MM.1S (cell line): Measurements from ENCODE around the gene ITPRIPL2.

Experiments used
- DNase-seq: peaks from one replicate; pipeline ENCODE4 v3.0.0-alpha.2; 2015
- H2AFZ ChIP-seq: fragments of 300-600 bp; sonication (generic); 2 replicates; pipeline ENCODE4 v1.6.0; 2016; ENCODE audit warnings: antibody characterized with exemption, low read length
- H3F3A ChIP-seq: fragments of 300-600 bp; sonication (generic); 2 replicates; pipeline ENCODE4 v1.6.1; 2016; ENCODE audit warnings: mild to moderate bottlenecking, antibody characterized with exemption, low read length, moderate library complexity, mixed read lengths; ENCODE audit not compliant: insufficient read depth
- H3K27ac ChIP-seq: fragments of 300-600 bp; sonication (generic); 2 replicates; pipeline ENCODE4 v1.5.1; 2016; ENCODE audit warnings: mild to moderate bottlenecking, low read length
- H3K27me3 ChIP-seq: fragments of 300-600 bp; sonication (generic); replicated peaks from 2 replicates; pipeline ENCODE4 v1.6.0; 2016; ENCODE audit warnings: low read length; ENCODE audit not compliant: insufficient read depth
- H3K36me3 ChIP-seq: fragments of 300-600 bp; sonication (generic); replicated peaks from 2 replicates; pipeline ENCODE4 v1.6.1; 2016; ENCODE audit warnings: mild to moderate bottlenecking, low read length, mixed read lengths; ENCODE audit not compliant: insufficient read depth
- H3K4me1 ChIP-seq: fragments of 300-600 bp; sonication (generic); 2 replicates; pipeline ENCODE4 v1.6.1; 2016; ENCODE audit warnings: low read length, mixed read lengths
- H3K4me2 ChIP-seq: fragments of 300-600 bp; sonication (generic); 2 replicates; pipeline ENCODE4 v1.6.0; 2016; ENCODE audit warnings: low read depth, low read length
- H3K4me3 ChIP-seq: fragments of 300-600 bp; sonication (generic); 2 replicates; pipeline ENCODE4 v1.5.1; 2016; ENCODE audit warnings: low read length, mixed read lengths
- H3K79me2 ChIP-seq: fragments of 300-600 bp; sonication (generic); 2 replicates; pipeline ENCODE4 v1.6.1; 2016; ENCODE audit warnings: mixed run types, low read length, mixed read lengths
- H3K9ac ChIP-seq: fragments of 300-600 bp; sonication (generic); 2 replicates; pipeline ENCODE4 v1.6.1; 2016; ENCODE audit warnings: low read length, mixed read lengths
- H3K9me2 ChIP-seq: fragments of 300-600 bp; sonication (generic); replicated peaks from 2 replicates; pipeline ENCODE4 v1.6.1; 2016; ENCODE audit warnings: mild to moderate bottlenecking, low read length, mixed read lengths; ENCODE audit not compliant: insufficient read depth
- H3K9me3 ChIP-seq: fragments of 300-600 bp; sonication (generic); replicated peaks from 2 replicates; pipeline ENCODE4 v1.6.1; 2016; ENCODE audit warnings: mild to moderate bottlenecking, low read length, mixed read lengths; ENCODE audit not compliant: insufficient read depth
- H4K20me1 ChIP-seq: fragments of 300-600 bp; sonication (generic); 2 replicates; pipeline ENCODE4 v1.6.1; 2016; ENCODE audit warnings: mild to moderate bottlenecking, low read length, moderate library complexity, mixed read lengths; ENCODE audit not compliant: insufficient read depth
- CTCF ChIP-seq: fragments of 300-600 bp; sonication (generic); IDR thresholded peaks from 2 replicates; pipeline ENCODE4 v1.5.1; 2016; ENCODE audit warnings: antibody characterized with exemption, low read length, mixed read lengths
- EZH2 ChIP-seq: fragments of 300-600 bp; sonication (generic); optimal IDR thresholded peaks from 2 replicates; pipeline ENCODE3; 2017; ENCODE audit warnings: low read depth, mild to moderate bottlenecking, antibody characterized with exemption, low read length, mixed read lengths
- EZH2phosphoT487 ChIP-seq: fragments of 300-600 bp; sonication (generic); IDR thresholded peaks from 2 replicates; pipeline ENCODE4 v1.6.1; 2018; ENCODE audit warnings: antibody characterized with exemption, low read length

The ITPRIPL2 gene

GRCh38 chr16:19130385-19130784, 16.6 kb downstream of the ITPRIPL2 start:
- Histone ChIP-seq H3K4me3 (no peak overlapping the region), H3K79me2 (no peaks in the 10 kb centered on the region), H3K9ac (no peak overlapping the region), H3K27me3 (no peaks in the 10 kb centered on the region), H3K4me1 (no peaks in the 10 kb centered on the region), H3K36me3 (no peaks in the 10 kb centered on the region), H3K9me3 (no peaks in the 10 kb centered on the region), H3K27ac (no peak overlapping the region), H3K9me2 (no peaks in the 10 kb centered on the region), H3F3A (no peaks in the 10 kb centered on the region), H2AFZ (no peak overlapping the region), H4K20me1 (no peaks in the 10 kb centered on the region), H3K4me2 (no peak overlapping the region)
- no peak for DNase-seq
- TF ChIP-seq EZH2phosphoT487, result no peak
- no peak for TF ChIP-seq CTCF
- TF ChIP-seq EZH2, result no peak

- H3K4me1 ChIP-seq, result no peaks in the 10 kb centered on the region
- H4K20me1 ChIP-seq, result no peaks in the 10 kb centered on the region
- H3K27me3 ChIP-seq, result no peaks in the 10 kb centered on the region
- H3F3A ChIP-seq, result no peaks in the 10 kb centered on the region
- no peaks in the 10 kb centered on the region for H3K79me2 ChIP-seq
- H3K9me2 ChIP-seq, result no peaks in the 10 kb centered on the region
- H3K36me3 ChIP-seq, result no peaks in the 10 kb centered on the region
- no peaks in the 10 kb centered on the region for H3K9me3 ChIP-seq
- no peak for TF ChIP-seq CTCF
- no peak for TF ChIP-seq EZH2
- no peak for TF ChIP-seq EZH2phosphoT487
- no peak for DNase-seq
- H3K9ac ChIP-seq, result no peak overlapping the region
- no peak overlapping the region for H3K4me3 ChIP-seq
- H3K4me2 ChIP-seq, result no peak overlapping the region
- no peak overlapping the region for H2AFZ ChIP-seq
- no peak overlapping the region for H3K27ac ChIP-seq
Measured at GRCh38 chr16:19130852-19131824, 17.4 kb downstream of the ITPRIPL2 start.

- no peaks in the 10 kb centered on the region for H3F3A ChIP-seq
- no peaks in the 10 kb centered on the region for H3K27me3 ChIP-seq
- no peak overlapping the region for H3K9ac ChIP-seq
- DNase-seq, result no peak
- TF ChIP-seq CTCF (no peak), EZH2phosphoT487 (no peak), EZH2 (no peak)
- no peak overlapping the region for H3K4me2 ChIP-seq
- no peaks in the 10 kb centered on the region for H3K9me2 ChIP-seq
- no peak overlapping the region for H3K27ac ChIP-seq
- no peak overlapping the region for H3K4me3 ChIP-seq
- H2AFZ ChIP-seq, result no peak overlapping the region
- H3K36me3 ChIP-seq, result no peaks in the 10 kb centered on the region
- no peaks in the 10 kb centered on the region for H3K79me2 ChIP-seq
- H4K20me1 ChIP-seq, result no peaks in the 10 kb centered on the region
- H3K4me1 ChIP-seq, result no peaks in the 10 kb centered on the region
- no peaks in the 10 kb centered on the region for H3K9me3 ChIP-seq
Measured at GRCh38 chr16:19131825-19132218, 18.1 kb downstream of the ITPRIPL2 start.
